Measurements from ENCODE around the gene KCNMA1.

KCNMA1 gene

DNA sequence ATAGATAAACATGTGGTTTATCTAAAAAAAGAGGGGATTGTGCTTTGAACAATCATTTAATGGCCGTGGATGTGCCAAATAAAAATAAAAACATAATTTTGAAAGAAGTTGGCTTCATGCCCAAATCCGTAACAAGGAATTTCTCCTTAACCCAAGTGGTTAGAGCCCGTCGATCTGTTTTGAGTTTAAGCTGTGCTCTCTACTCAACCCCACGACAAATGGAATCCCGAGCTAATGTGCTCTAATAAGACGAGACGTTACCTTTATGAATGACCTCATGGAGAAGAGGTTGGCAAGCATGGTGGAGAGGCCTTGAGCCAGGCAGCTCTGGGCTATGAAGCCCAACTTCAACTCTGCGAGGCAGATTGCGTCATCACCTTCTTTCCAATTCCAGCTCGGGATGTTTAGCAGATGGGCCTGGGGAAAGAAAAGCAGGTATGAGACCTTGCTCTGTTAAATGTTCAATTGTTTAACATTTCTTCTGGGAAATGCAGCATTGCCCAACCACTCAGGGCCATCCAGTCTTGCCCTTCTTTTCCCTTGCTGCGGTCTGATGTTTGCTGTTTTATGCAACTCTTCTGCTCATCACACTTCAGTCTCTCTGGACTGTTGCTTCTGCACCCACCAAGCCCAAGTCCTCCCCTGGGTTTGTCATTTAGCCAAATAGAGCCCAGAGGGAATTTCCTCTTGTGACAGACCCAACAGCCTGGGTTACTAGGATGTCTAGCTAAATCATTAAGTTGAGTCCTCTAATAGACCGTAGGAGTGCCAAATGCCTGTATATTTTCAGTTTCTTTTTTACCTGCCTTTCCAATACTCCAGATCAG, 564.6 kb downstream of the KCNMA1 start:
- no peaks in the 10 kb centered on the region for H3K36me3 ChIP-seq (ENCODE audit: insufficient read depth, low read length)
- no peak overlapping the region for H3K9ac ChIP-seq (ENCODE audit: low read depth, low read length)
- no peaks in the 10 kb centered on the region for H3K4me1 ChIP-seq (ENCODE audit: insufficient read depth, low read length)
- no peaks in the 10 kb centered on the region for H3K9me3 ChIP-seq (ENCODE audit: control insufficient read depth, insufficient read depth, low read length)

DNA sequence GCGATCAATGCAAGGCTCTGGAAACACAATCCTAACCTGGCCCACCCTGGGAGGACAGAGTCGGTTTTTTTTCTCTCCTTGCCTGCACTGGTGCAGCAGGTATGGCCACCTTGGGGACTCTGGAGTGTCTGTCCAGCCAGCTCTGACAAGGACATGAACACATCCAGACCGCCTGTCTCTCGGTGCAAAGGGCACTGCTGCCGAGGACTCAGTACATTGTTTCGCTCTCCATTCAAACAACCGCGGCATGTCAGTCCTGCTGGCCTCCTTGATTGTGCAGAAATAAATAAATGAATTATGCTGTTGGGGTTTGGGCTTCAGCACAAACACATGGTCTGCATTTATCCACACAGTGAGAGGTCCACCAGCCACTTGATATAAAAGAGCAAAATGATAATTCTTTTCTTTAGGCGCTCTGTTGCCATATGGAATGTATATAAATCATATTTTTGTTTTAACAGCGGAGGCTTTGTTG, 565.2 kb downstream of the KCNMA1 start:
- H3K9ac ChIP-seq (ENCODE audit: low read depth, low read length): no peak overlapping the region
- no peaks in the 10 kb centered on the region for H3K9me3 ChIP-seq (ENCODE audit: control insufficient read depth, insufficient read depth, low read length)
- no peaks in the 10 kb centered on the region for H3K36me3 ChIP-seq (ENCODE audit: insufficient read depth, low read length)
- no peaks in the 10 kb centered on the region for H3K4me1 ChIP-seq (ENCODE audit: insufficient read depth, low read length)

DNA sequence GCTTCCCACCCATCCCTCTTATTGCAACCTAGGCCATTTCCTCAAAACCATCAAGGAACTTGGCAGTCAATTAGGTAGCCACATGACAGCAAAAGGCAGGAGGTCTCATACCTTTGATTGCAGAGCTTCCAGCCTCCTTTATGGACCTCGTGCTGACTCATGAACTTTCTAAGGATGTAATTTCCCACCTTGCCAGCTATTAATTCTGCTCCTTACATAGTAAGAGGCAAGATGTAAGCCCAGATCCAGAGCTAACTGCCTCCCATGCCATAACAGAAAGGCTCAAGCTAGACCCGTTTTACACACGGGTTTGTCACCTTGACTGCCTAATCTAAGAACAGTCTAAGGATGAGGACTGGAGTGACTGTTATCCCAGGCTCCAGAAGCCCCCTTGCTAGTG, 565.7 kb downstream of the KCNMA1 start:
- Histone ChIP-seq H3K9ac (ENCODE audit: low read depth, low read length) (no peak overlapping the region), H3K4me1 (ENCODE audit: insufficient read depth, low read length) (no peaks in the 10 kb centered on the region), H3K36me3 (ENCODE audit: insufficient read depth, low read length) (no peaks in the 10 kb centered on the region), H3K9me3 (ENCODE audit: control insufficient read depth, insufficient read depth, low read length) (no peaks in the 10 kb centered on the region)

DNA sequence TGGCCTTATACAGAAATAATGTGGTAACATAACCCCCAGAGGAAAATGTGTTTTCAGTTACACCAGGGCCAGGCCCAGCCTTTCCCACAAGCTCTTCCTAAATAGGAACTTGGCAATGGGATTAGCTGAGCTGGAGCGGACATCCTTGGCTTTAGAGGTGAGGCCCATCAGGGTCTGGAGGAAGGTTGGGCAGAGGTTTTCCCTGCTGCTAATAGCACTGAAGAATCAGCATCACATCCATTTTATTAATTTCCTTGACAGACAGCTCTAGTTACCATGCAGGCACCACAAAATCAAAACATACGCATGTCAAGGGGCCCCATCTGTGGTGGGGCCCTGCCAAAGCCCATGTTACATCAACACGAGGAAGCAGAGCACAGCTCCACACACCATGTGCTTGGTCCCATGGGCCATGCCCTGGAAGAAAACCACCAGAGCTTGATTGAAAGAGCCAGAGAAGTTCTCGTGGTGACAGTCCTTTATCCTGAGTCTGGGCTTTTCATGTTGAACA, 566.6 kb downstream of the KCNMA1 start:
- no peaks in the 10 kb centered on the region for H3K9me3 ChIP-seq (ENCODE audit: control insufficient read depth, insufficient read depth, low read length)
- no peak overlapping the region for H3K9ac ChIP-seq (ENCODE audit: low read depth, low read length)
- H3K36me3 ChIP-seq (ENCODE audit: insufficient read depth, low read length): no peaks in the 10 kb centered on the region
- H3K4me1 ChIP-seq (ENCODE audit: insufficient read depth, low read length): no peaks in the 10 kb centered on the region

DNA sequence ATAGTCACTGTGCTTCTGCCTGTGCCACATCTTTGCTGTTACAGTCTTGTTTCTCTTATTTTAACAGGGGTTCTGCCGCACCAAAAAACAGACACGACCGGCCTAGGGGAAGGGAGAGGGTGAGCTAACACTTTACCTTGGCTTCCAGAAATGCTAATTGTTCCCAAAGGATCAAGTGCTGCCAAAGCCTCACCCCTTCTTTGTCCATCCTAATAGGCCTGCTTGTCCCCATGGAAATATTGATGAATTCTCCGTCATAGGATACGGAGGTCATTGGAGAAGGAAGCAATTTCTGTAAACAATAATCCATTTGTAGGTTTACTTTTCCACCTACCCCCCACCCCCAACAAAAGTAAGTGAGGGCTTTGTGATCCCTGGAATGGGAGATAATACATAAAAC, 567.3 kb downstream of the KCNMA1 start:
- H3K9me3 ChIP-seq (ENCODE audit: control insufficient read depth, insufficient read depth, low read length): no peaks in the 10 kb centered on the region
- no peak overlapping the region for H3K9ac ChIP-seq (ENCODE audit: low read depth, low read length)
- H3K4me1 ChIP-seq (ENCODE audit: insufficient read depth, low read length): no peaks in the 10 kb centered on the region
- no peaks in the 10 kb centered on the region for H3K36me3 ChIP-seq (ENCODE audit: insufficient read depth, low read length)

DNA sequence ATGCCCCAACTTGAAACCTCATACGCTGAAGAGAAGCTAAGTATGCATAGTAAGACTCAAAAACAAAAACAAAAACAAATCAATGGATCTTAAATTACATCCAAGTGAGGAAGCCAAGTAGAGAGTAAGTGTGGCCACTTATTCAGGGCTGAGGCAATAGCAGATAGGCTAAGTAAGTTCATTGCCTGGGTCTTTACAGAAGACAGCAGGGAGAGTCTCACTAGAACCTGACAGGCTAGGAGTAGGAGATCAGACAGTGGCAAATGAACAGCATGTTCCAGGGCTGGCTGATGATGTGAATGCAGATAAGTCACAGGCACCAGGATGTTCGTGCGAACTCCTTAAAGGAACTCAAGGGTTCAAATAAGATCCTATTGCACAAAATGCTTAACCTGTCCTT, 568.6 kb downstream of the KCNMA1 start:
- Histone ChIP-seq H3K36me3 (ENCODE audit: insufficient read depth, low read length) (no peaks in the 10 kb centered on the region), H3K9me3 (ENCODE audit: control insufficient read depth, insufficient read depth, low read length) (no peaks in the 10 kb centered on the region), H3K4me1 (ENCODE audit: insufficient read depth, low read length) (no peaks in the 10 kb centered on the region), H3K9ac (ENCODE audit: low read depth, low read length) (no peak overlapping the region)

DNA sequence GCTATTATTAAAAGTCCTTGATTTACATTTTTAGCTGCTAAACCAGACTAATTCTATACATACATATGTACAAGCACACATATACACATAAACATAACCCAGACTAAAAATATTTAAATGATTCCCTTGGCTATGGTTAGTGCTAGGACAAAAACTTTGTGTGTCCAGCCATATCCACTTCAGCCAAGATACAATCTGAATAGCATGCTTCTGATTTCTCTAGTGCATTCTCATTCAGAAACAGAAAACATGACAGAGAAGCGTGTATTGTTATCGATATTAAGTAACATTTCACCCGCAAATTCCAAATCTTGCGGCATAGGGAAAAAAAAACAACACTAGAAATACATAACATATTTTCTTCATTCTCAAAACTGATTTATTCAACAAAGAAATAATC, 569.3 kb downstream of the KCNMA1 start:
- no peaks in the 10 kb centered on the region for H3K9me3 ChIP-seq (ENCODE audit: control insufficient read depth, insufficient read depth, low read length)
- no peaks in the 10 kb centered on the region for H3K4me1 ChIP-seq (ENCODE audit: insufficient read depth, low read length)
- H3K9ac ChIP-seq (ENCODE audit: low read depth, low read length): no peak overlapping the region
- no peaks in the 10 kb centered on the region for H3K36me3 ChIP-seq (ENCODE audit: insufficient read depth, low read length)

DNA sequence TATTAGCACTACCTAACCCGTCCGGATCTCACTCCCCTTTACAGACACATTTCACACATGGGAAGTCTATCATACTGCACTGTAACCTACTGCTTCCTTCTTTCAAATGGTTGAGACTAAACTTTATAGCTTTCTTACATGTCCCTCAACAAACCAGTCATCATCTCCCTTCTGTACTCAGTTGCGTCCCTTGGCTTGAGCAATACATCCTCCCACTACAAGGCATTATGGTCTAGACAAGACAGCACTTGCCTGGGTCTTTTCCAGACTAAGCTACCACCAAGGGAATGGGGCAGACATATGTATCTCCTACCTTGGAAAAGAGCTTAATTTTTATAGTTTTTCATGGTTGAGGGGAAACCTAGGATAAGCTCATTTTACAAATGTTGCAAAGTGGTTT, 575.2 kb downstream of the KCNMA1 start:
- H3K4me1 ChIP-seq (ENCODE audit: insufficient read depth, low read length): no peaks in the 10 kb centered on the region
- H3K9me3 ChIP-seq (ENCODE audit: control insufficient read depth, insufficient read depth, low read length): no peaks in the 10 kb centered on the region
- no peak overlapping the region for H3K9ac ChIP-seq (ENCODE audit: low read depth, low read length)
- H3K36me3 ChIP-seq (ENCODE audit: insufficient read depth, low read length): no peaks in the 10 kb centered on the region

DNA sequence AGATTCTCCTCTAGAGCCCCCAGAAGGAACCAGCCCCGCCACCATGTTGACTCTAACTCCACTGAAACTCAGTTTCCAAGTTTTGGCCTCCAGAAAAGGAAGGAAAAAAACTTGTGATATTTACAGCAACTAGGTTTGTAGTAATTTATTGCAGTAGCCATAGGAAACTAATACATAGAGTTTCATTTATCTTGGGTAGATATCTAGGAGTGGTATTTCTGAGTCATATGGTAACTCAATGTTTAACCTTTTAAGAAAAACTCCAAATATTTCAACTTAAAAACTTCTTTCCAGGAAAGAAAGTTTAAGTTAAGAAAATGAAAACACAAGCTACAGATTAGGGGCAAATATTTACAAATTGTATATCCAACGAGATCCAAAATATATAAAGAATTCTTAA, 576.7 kb downstream of the KCNMA1 start:
- Histone ChIP-seq H3K36me3 (ENCODE audit: insufficient read depth, low read length) (no peaks in the 10 kb centered on the region), H3K9ac (ENCODE audit: low read depth, low read length) (no peak overlapping the region), H3K4me1 (ENCODE audit: insufficient read depth, low read length) (no peaks in the 10 kb centered on the region), H3K9me3 (ENCODE audit: control insufficient read depth, insufficient read depth, low read length) (no peaks in the 10 kb centered on the region)

DNA sequence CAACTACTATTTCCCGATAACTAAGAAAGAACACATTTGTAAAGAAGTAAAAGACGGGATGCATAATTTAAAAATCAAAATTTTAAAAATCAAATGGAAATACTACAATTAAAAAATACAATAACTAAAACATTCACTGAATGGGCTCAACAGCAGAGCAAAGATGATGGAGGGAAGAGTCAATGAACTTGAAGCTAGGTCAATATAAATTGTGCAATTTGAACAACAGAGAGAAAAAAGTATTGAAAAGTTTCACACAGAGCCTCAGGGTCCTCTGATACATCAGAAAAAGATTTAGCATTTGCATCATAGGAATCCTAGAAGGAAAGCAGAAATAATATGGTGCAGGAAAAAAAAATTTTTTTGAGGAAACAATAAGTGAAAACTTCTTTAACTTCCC, 581.0 kb downstream of the KCNMA1 start:
- H3K9ac ChIP-seq (ENCODE audit: low read depth, low read length): no peak overlapping the region
- H3K4me1 ChIP-seq (ENCODE audit: insufficient read depth, low read length): no peaks in the 10 kb centered on the region
- no peaks in the 10 kb centered on the region for H3K36me3 ChIP-seq (ENCODE audit: insufficient read depth, low read length)
- H3K9me3 ChIP-seq (ENCODE audit: control insufficient read depth, insufficient read depth, low read length): no peaks in the 10 kb centered on the region

DNA sequence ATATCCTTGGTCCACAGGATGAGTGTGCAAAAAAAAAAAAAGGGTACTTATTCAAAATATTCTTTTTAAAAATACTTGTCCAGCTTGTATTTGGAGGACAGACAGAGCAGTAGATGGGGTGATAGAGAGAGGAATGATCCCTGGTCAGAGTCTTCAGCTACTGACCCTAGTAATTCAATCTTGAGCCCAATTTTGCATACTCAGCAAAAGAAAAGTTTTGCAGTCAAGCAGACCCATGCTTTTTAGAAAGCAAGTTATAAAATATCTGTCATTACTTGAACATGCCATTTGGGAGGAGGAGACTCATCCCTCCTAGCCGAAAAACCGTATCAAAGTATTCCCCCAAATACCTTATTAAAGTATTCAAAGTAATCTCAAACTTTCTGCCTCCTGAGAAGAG, 585.0 kb downstream of the KCNMA1 start:
- no peaks in the 10 kb centered on the region for H3K36me3 ChIP-seq (ENCODE audit: insufficient read depth, low read length)
- H3K9ac ChIP-seq (ENCODE audit: low read depth, low read length): no peak overlapping the region
- H3K9me3 ChIP-seq (ENCODE audit: control insufficient read depth, insufficient read depth, low read length): no peaks in the 10 kb centered on the region
- H3K4me1 ChIP-seq (ENCODE audit: insufficient read depth, low read length): peaks cover 10% of the 10 kb centered on the region

DNA sequence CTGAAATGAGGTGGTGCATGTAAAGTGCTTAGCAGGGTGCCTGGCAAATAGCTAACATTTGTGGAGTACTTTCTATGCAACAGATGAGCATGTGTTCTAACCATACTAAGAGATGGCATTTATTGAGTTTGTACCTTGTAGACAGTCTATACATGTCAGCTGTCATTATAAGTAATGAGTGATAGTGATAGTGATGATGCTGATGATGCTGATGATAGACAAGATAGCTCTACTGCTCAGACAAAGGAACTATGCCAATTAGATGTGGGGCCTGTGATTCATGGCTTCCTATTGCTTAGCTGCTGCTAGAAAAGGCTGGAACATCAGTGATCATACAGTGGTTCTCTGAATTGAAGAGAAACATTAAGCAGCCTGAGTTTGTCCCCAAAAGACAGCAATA, 585.8 kb downstream of the KCNMA1 start:
- peaks cover 10% of the 10 kb centered on the region for H3K4me1 ChIP-seq (ENCODE audit: insufficient read depth, low read length)
- no peaks in the 10 kb centered on the region for H3K36me3 ChIP-seq (ENCODE audit: insufficient read depth, low read length)
- no peaks in the 10 kb centered on the region for H3K9me3 ChIP-seq (ENCODE audit: control insufficient read depth, insufficient read depth, low read length)
- H3K9ac ChIP-seq (ENCODE audit: low read depth, low read length): no peak overlapping the region

DNA sequence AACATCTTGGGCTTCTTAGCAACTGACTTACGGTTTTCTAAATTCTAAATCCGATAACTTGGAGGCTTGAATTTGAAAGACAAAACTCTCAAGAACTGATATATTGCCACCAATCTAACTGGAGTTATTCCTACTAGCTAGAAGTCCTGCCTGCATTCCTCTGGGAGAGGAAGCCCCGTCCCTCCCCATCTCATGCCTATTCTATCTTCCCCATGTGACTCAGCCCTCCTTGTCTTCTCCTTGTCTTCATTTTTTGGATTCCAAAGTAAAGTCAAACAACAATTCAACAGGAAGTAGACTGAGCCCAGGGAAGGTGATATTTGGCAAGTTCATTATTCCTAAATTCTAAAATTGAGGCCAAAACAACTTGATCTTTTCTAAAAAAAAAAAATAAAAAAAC, 587.7 kb downstream of the KCNMA1 start:
- Histone ChIP-seq H3K4me1 (ENCODE audit: insufficient read depth, low read length) (peaks cover 10% of the 10 kb centered on the region), H3K36me3 (ENCODE audit: insufficient read depth, low read length) (no peaks in the 10 kb centered on the region), H3K9ac (ENCODE audit: low read depth, low read length) (no peak overlapping the region), H3K9me3 (ENCODE audit: control insufficient read depth, insufficient read depth, low read length) (no peaks in the 10 kb centered on the region)

DNA sequence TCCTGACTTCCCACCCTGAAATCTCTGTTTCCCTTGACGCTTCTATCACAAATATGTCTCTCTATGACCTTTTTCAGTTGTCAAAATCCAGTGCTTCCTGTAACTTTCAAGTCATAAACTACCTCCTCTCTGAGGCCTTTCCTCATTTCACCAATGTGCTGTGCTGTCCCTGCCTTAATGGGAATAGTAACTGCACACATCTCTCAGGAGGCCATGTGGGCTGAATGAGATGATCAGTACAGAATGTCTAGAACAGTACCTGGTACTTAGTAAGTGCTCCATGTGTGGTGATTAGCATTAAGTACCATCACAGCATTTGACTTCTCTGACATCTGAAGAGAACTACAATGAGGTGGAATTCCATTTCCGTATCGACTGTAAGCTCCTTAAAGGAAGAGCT, 588.5 kb downstream of the KCNMA1 start:
- Histone ChIP-seq H3K9me3 (ENCODE audit: control insufficient read depth, insufficient read depth, low read length) (no peaks in the 10 kb centered on the region), H3K9ac (ENCODE audit: low read depth, low read length) (no peak overlapping the region), H3K4me1 (ENCODE audit: insufficient read depth, low read length) (peaks cover 10% of the 10 kb centered on the region), H3K36me3 (ENCODE audit: insufficient read depth, low read length) (no peaks in the 10 kb centered on the region)

DNA sequence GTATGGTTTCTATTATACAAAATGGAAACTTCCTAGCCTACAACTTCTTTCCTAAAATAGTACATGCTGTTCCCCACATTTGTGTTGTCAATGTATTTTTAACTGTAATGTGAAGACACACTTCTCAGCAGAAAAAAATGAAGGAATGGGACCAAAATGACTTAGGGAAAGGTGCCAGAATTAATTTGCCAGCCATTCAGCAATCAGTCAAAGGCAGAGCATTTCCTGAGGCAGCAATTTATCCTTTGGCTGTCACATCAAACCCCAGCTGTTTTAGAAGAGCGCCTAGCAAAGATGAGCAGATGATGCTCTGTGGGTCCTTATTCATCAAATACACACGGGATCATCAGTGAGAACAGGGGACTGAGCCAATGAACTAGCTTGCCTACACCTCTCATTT, 592.5 kb downstream of the KCNMA1 start:
- peaks cover 8% of the 10 kb centered on the region for H3K4me1 ChIP-seq (ENCODE audit: insufficient read depth, low read length)
- no peaks in the 10 kb centered on the region for H3K36me3 ChIP-seq (ENCODE audit: insufficient read depth, low read length)
- no peaks in the 10 kb centered on the region for H3K9me3 ChIP-seq (ENCODE audit: control insufficient read depth, insufficient read depth, low read length)
- H3K9ac ChIP-seq (ENCODE audit: low read depth, low read length): no peak overlapping the region
